H9 (cell line): ENCODE data around the gene SFRP2. TPM values are rescaled to one million over a fixed set of nuclear protein-coding genes. Genes with fewer than 3 reads are reported as not detected.
A peak's percentile ranks its signal among the peaks of the same experiment; 100 is the strongest.

Experiments
- DNase-seq: peaks from one replicate; pipeline ENCODE4 v3.0.0-alpha.2; 2017
- H2AFZ ChIP-seq: one replicate; pipeline ENCODE4 v1.6.1; 2013; ENCODE audit warnings: mild to moderate bottlenecking, low read length, control low read depth, moderate library complexity
- H2AK5ac ChIP-seq: 2 replicates; pipeline ENCODE4 v1.6.1; 2013; ENCODE audit warnings: low read length, control low read depth, mixed read lengths; ENCODE audit not compliant: insufficient read length
- H2BK120ac ChIP-seq: one replicate; pipeline ENCODE4 v1.6.1; 2013; ENCODE audit warnings: low read depth, mild to moderate bottlenecking, low read length, control low read depth, inconsistent platforms; ENCODE audit not compliant: poor library complexity, severe bottlenecking
- H2BK12ac ChIP-seq: 2 replicates; pipeline ENCODE4 v1.6.1; 2013; ENCODE audit warnings: low read length, control low read depth, mixed read lengths, low read depth; ENCODE audit not compliant: insufficient read length
- H2BK15ac ChIP-seq: 2 replicates; pipeline ENCODE4 v1.6.1; 2013; ENCODE audit warnings: low read depth, low read length, control low read depth
- H2BK20ac ChIP-seq: one replicate; pipeline ENCODE4 v1.6.1; 2013; ENCODE audit warnings: low read depth, mild to moderate bottlenecking, low read length, control low read depth, inconsistent platforms; ENCODE audit not compliant: poor library complexity, severe bottlenecking
- H2BK5ac ChIP-seq: 2 replicates; pipeline ENCODE4 v1.6.1; 2013; ENCODE audit warnings: low read length, control low read depth, mixed read lengths; ENCODE audit not compliant: insufficient read length
- H3K14ac ChIP-seq: 2 replicates; pipeline ENCODE4 v1.6.1; 2013; ENCODE audit warnings: low read length, control low read depth; ENCODE audit not compliant: insufficient read depth
- H3K18ac ChIP-seq: 2 replicates; pipeline ENCODE4 v1.6.1; 2013; ENCODE audit warnings: low read depth, mild to moderate bottlenecking, mixed read lengths, low read length, control low read depth; ENCODE audit not compliant: insufficient read length
- H3K23ac ChIP-seq: 2 replicates; pipeline ENCODE4 v1.6.1; 2013; ENCODE audit warnings: low read length, control low read depth, mixed read lengths, low read depth; ENCODE audit not compliant: insufficient read length
- H3K23me2 ChIP-seq: 2 replicates; pipeline ENCODE4 v1.6.1; 2013; ENCODE audit warnings: low read depth, mild to moderate bottlenecking, mixed read lengths, low read length, control low read depth; ENCODE audit not compliant: insufficient read length, poor library complexity, severe bottlenecking
- H3K27ac ChIP-seq: 2 replicates; pipeline ENCODE4 v1.5.1; 2013; ENCODE audit warnings: low read length, control low read depth, mixed read lengths, low read depth; ENCODE audit not compliant: insufficient read length
- H3K27me3 ChIP-seq: 2 replicates; pipeline ENCODE4 v1.6.1; 2013; ENCODE audit warnings: low read length, control low read depth, inconsistent platforms; ENCODE audit not compliant: insufficient read depth
- H3K4ac ChIP-seq: 2 replicates; pipeline ENCODE4 v1.6.1; 2013; ENCODE audit warnings: low read depth, mild to moderate bottlenecking, control low read depth, inconsistent platforms, low read length, moderate library complexity
- H3K4me1 ChIP-seq: 2 replicates; pipeline ENCODE4 v1.6.1; 2013; ENCODE audit warnings: low read length, control low read depth, inconsistent platforms; ENCODE audit not compliant: insufficient read depth
- H3K4me2 ChIP-seq: 2 replicates; pipeline ENCODE4 v1.6.1; 2013; ENCODE audit warnings: low read length, control low read depth, mixed read lengths; ENCODE audit not compliant: insufficient read length, insufficient read depth
- H3K56ac ChIP-seq: 2 replicates; pipeline ENCODE4 v1.6.1; 2013; ENCODE audit warnings: low read depth, mild to moderate bottlenecking, mixed read lengths, low read length, control low read depth; ENCODE audit not compliant: insufficient read length
- H3K79me1 ChIP-seq: 2 replicates; pipeline ENCODE4 v1.6.1; 2013; ENCODE audit warnings: low read depth, mild to moderate bottlenecking, moderate library complexity, low read length, control low read depth, inconsistent platforms; ENCODE audit not compliant: insufficient read depth, poor library complexity, severe bottlenecking
- H3K79me2 ChIP-seq: 2 replicates; pipeline ENCODE4 v1.6.1; 2013; ENCODE audit warnings: low read length, control low read depth, inconsistent platforms; ENCODE audit not compliant: insufficient read depth
- H3K9ac ChIP-seq: 2 replicates; pipeline ENCODE4 v1.6.1; 2013; ENCODE audit warnings: low read length, control low read depth, mixed read lengths; ENCODE audit not compliant: insufficient read length; ENCODE audit errors: extremely low read depth
- H3K9me3 ChIP-seq: one replicate; pipeline ENCODE4 v1.6.1; 2013; ENCODE audit warnings: low read depth, low read length, inconsistent platforms; ENCODE audit not compliant: control insufficient read depth
- H3T11ph ChIP-seq: one replicate; pipeline ENCODE4 v1.6.1; 2013; ENCODE audit warnings: mild to moderate bottlenecking, low read length, control low read depth, inconsistent platforms
- H4K20me1 ChIP-seq: one replicate; pipeline ENCODE4 v1.6.1; 2013; ENCODE audit not compliant: control insufficient read depth, insufficient read length, insufficient read depth
- H4K5ac ChIP-seq: 2 replicates; pipeline ENCODE4 v1.6.1; 2013; ENCODE audit warnings: low read depth, mild to moderate bottlenecking, mixed read lengths, low read length, control low read depth; ENCODE audit not compliant: insufficient read length
- H4K8ac ChIP-seq: replicated peaks from 2 replicates; pipeline ENCODE4 v1.6.1; 2013; ENCODE audit warnings: low read length, control low read depth, mixed read lengths, low read depth; ENCODE audit not compliant: insufficient read length
- H4K91ac ChIP-seq: 2 replicates; pipeline ENCODE4 v1.6.1; 2013; ENCODE audit warnings: low read depth, mild to moderate bottlenecking, moderate library complexity, mixed read lengths, low read length, control low read depth; ENCODE audit not compliant: insufficient read length
- H3K27ac Mint-ChIP-seq, 3 experiments: 2 replicates in 2 of 3; 3 replicates in 1 of 3; pipeline ENCODE4 v1.8.0; 2020 to 2021; ENCODE audit warnings: mixed read lengths in 3 of 3, mild to moderate bottlenecking in 1 of 3, moderate library complexity in 1 of 3
- H3K27me3 Mint-ChIP-seq: 2 replicates; pipeline ENCODE4 v1.8.0; 2021; ENCODE audit warnings: low read depth, mild to moderate bottlenecking, moderate library complexity, mixed read lengths
- H3K36me3 Mint-ChIP-seq, 3 experiments: 2 replicates in 2 of 3; 3 replicates in 1 of 3; pipeline ENCODE4 v1.8.0; 2020 to 2021; ENCODE audit warnings: low read depth in 3 of 3, mixed read lengths in 3 of 3; ENCODE audit not compliant: insufficient read depth in 1 of 3
- H3K4me1 Mint-ChIP-seq, 2 experiments: 2 replicates each; pipeline ENCODE4 v1.8.0; 2020; ENCODE audit warnings: mixed read lengths in 2 of 2
- H3K4me3 Mint-ChIP-seq, 2 experiments: 2 replicates in 1 of 2; 3 replicates in 1 of 2; pipeline ENCODE4 v1.8.0; 2020 to 2021; ENCODE audit warnings: mild to moderate bottlenecking in 2 of 2, mixed read lengths in 2 of 2, moderate library complexity in 1 of 2
- H3K9me3 Mint-ChIP-seq, 2 experiments: 2 replicates in 1 of 2; 3 replicates in 1 of 2; pipeline ENCODE4 v1.8.0; 2020; ENCODE audit warnings: mild to moderate bottlenecking in 2 of 2, mixed read lengths in 2 of 2, moderate library complexity in 1 of 2
- CTCF ChIP-seq: fragments of 200-600 bp; sonication (generic); conservative IDR thresholded peaks from 3 replicates; pipeline ENCODE4 v1.8.0; 2021; ENCODE audit warnings: antibody characterized with exemption, mild to moderate bottlenecking
- WGBS: extraction: QIAGEN DNeasy Blood & Tissue Kit; methylation state at CpG from one replicate; pipeline ENCODE4 v1.1.7; 2013; ENCODE audit warnings: missing lambda C conversion rate, low lambda C conversion rate, mixed read lengths; ENCODE audit not compliant: insufficient read length; ENCODE audit errors: extremely low coverage; 5-methylcytosine and 5-hydroxymethylcytosine counted together
- total RNA-seq: library from RNA; stranded (reverse); gene quantifications from 2 replicates; pipeline ENCODE4 v1.2.1, GENCODE V29; 2021

SFRP2 gene
- total RNA-seq, 1 experiment from 2014 or later, result 156 TPM

- Histone ChIP-seq H4K20me1 (no peaks in the 10 kb centered on the region), H2BK12ac (no peak overlapping the region), H3K27me3 (no peaks in the 10 kb centered on the region), H3K56ac (no peak overlapping the region), H3T11ph (no peak overlapping the region), H3K4me2 (no peak overlapping the region), H2BK15ac (no peak overlapping the region), H2BK120ac (no peak overlapping the region), H3K23ac (no peak overlapping the region), H2BK5ac (no peak overlapping the region), H3K9me3 (no peaks in the 10 kb centered on the region), H3K14ac (no peak overlapping the region), H4K91ac (no peak overlapping the region), H3K9ac (no peak overlapping the region), H2AFZ (no peak overlapping the region), H4K5ac (no peak overlapping the region), H3K23me2 (peaks cover 11% of the 10 kb centered on the region), H3K79me2 (no peaks in the 10 kb centered on the region), H2BK20ac (no peak overlapping the region), H3K18ac (no peak overlapping the region), H3K4ac (no peak overlapping the region), H3K4me1 (peaks cover 1% of the 10 kb centered on the region), H2AK5ac (no peak overlapping the region), H3K27ac (no peak overlapping the region), H3K79me1 (no peaks in the 10 kb centered on the region), H4K8ac (no peak overlapping the region)
- H3K9me3 Mint-ChIP-seq, result no peaks in the 10 kb centered on the region
- peak; percentile 79 for TF ChIP-seq CTCF
- no peak overlapping the region for H3K4me3 Mint-ChIP-seq
- H3K4me1 Mint-ChIP-seq, result peaks cover 26 to 29% of the 10 kb centered on the region in 2 experiments
- H3K36me3 Mint-ChIP-seq, result no peaks in the 10 kb centered on the region
- peak overlapping the region in 1 of 3 experiments; percentile 8; a peak in 2 of 7 replicates for H3K27ac Mint-ChIP-seq
- WGBS, result no CpG with 5 or more reads among the region's 1 CpG
- DNase-seq, result no peak
- peaks cover 30% of the 10 kb centered on the region for H3K27me3 Mint-ChIP-seq
These were observed 25.5 kb downstream of the SFRP2 start for GRCh38 chr4:153763404-153763803.
